GM12878 (cell line): ENCODE results near the gene MBOAT2. TPM values are rescaled to one million over a fixed set of nuclear protein-coding genes. Genes with fewer than 3 reads are reported as not detected.

ENCODE experiments used
- ATAC-seq: fragments of 200-7000 bp; cut with Tn5 transposase; 3 replicates; pipeline ENCODE4 v1.9.1; 2020; ENCODE audit warnings: mild to moderate bottlenecking, moderate library complexity
- BruUV-seq: library from RNA; stranded (reverse); fragments of 400-500 nt; replicated peaks from 2 replicates; lab custom pipeline; 2021; lab: Mats Ljungman, UMichigan
- CTCF ChIA-PET: fragments of 300-600 bp; sonication (Branson Sonifier 250); formaldehyde crosslinking; extraction: SDS; loops from one replicate; lab custom pipeline; 2021; ENCODE audit warnings: inconsistent platforms; lab: Yijun Ruan, JAX
- POLR2A ChIA-PET: fragments of 350-600 bp; formaldehyde crosslinking; extraction: SDS; loops from one replicate; lab custom pipeline; 2021; ENCODE audit warnings: inconsistent platforms; lab: Charles Lee
- RAD21 ChIA-PET: fragments of 300-600 bp; sonication (Branson Sonifier 250); formaldehyde crosslinking; loops from one replicate; lab custom pipeline; 2023; ENCODE audit warnings: antibody characterized with exemption; ENCODE audit not compliant: unreplicated experiment; lab: Charles Lee
- SMC1A ChIA-PET: fragments of 300-600 bp; sonication (Branson Sonifier 250); formaldehyde crosslinking; loops from one replicate; lab custom pipeline; 2023; ENCODE audit not compliant: unreplicated experiment, uncharacterized antibody; lab: Charles Lee
- DNase-seq: peaks from one replicate; pipeline ENCODE4 v3.0.0-alpha.2; 2011; ENCODE audit warnings: low read depth, low spot score
- FAIRE-seq: peaks from 3 replicates; lab custom pipeline; 2011; peaks lifted over from hg19 to GRCh38; lab: Jason Lieb, UNC
- H2AFZ ChIP-seq: 2 replicates; pipeline ENCODE4 v1.6.0; 2011; ENCODE audit warnings: low read depth, low read length, control low read depth; ENCODE audit not compliant: control insufficient read depth
- H3K27ac ChIP-seq: 2 replicates; pipeline ENCODE4 v1.5.1; 2011; ENCODE audit warnings: control low read depth; ENCODE audit not compliant: control insufficient read depth, insufficient read depth
- H3K27me3 ChIP-seq, 2 experiments: replicated peaks in 1 of 2; 2 replicates each; pipeline versions ENCODE4 v1.6.0 to v1.6.1; 2011; ENCODE audit warnings: low read length in 1 of 2; ENCODE audit not compliant: control insufficient read depth in 2 of 2, insufficient read depth in 2 of 2
- H3K36me3 ChIP-seq, 2 experiments: 2 replicates each; pipeline ENCODE4 v1.5.1; 2011; ENCODE audit warnings: low read length in 1 of 2; ENCODE audit not compliant: control insufficient read depth in 2 of 2, insufficient read depth in 2 of 2
- H3K4me1 ChIP-seq: 2 replicates; pipeline ENCODE4 v1.6.1; 2011; ENCODE audit warnings: mild to moderate bottlenecking, low read length, moderate library complexity, mixed read lengths; ENCODE audit not compliant: control insufficient read depth, insufficient read depth
- H3K4me2 ChIP-seq: 2 replicates; pipeline ENCODE4 v1.6.0; 2011; ENCODE audit warnings: control low read depth; ENCODE audit not compliant: control insufficient read depth, insufficient read depth
- H3K4me3 ChIP-seq: fragments of 200-600 bp; sonication (generic); 2 replicates; pipeline ENCODE4 v1.5.1; 2016
- H3K79me2 ChIP-seq: 2 replicates; pipeline ENCODE4 v1.6.0; 2011; ENCODE audit warnings: low read length; ENCODE audit not compliant: control insufficient read depth, insufficient read depth
- H3K9ac ChIP-seq: 2 replicates; pipeline ENCODE4 v1.8.0; 2011; ENCODE audit warnings: low read length, control low read depth, mixed read lengths; ENCODE audit not compliant: control insufficient read depth, insufficient read depth
- H3K9me3 ChIP-seq: replicated peaks from 3 replicates; pipeline ENCODE4 v1.5.1; 2011; ENCODE audit warnings: mild to moderate bottlenecking, low read length; ENCODE audit not compliant: control insufficient read depth, insufficient read depth
- H4K20me1 ChIP-seq: 2 replicates; pipeline ENCODE4 v1.6.0; 2011; ENCODE audit not compliant: control insufficient read depth, insufficient read depth
- ATF7 ChIP-seq: fragments of 450-650 bp; IDR thresholded peaks from 2 replicates; pipeline ENCODE4 v1.6.1; 2016; ENCODE audit warnings: low read depth, mild to moderate bottlenecking
- CBX3 ChIP-seq: fragments of 200-600 bp; sonication (generic); IDR thresholded peaks from 2 replicates; pipeline ENCODE4 v1.6.1; 2016; ENCODE audit warnings: low read depth, borderline replicate concordance
- CBX5 ChIP-seq: sonication (generic); IDR thresholded peaks from 2 replicates; pipeline ENCODE4 v1.6.1; 2016; ENCODE audit warnings: low read depth, moderate library complexity, mild to moderate bottlenecking, inconsistent platforms
- CHD4 ChIP-seq: fragments of 200-600 bp; sonication (generic); IDR thresholded peaks from 2 replicates; pipeline ENCODE4 v1.6.1; 2016; ENCODE audit warnings: mild to moderate bottlenecking
- ESRRA ChIP-seq: IDR thresholded peaks from 2 replicates; pipeline ENCODE4 v1.6.1; 2012; ENCODE audit warnings: mild to moderate bottlenecking, low read length, improper control_type of control experiment
- HDGF ChIP-seq: fragments of 450-650 bp; IDR thresholded peaks from 2 replicates; pipeline ENCODE4 v1.6.1; 2016; ENCODE audit warnings: antibody characterized with exemption
- JUND ChIP-seq: IDR thresholded peaks from 2 replicates; pipeline ENCODE4 v1.6.1; 2012; ENCODE audit warnings: low read depth, mild to moderate bottlenecking, low read length, improper control_type of control experiment, moderate library complexity
- MYC ChIP-seq: IDR thresholded peaks from 2 replicates; pipeline ENCODE4 v1.6.1; 2011; ENCODE audit warnings: mild to moderate bottlenecking, low read length, moderate library complexity, inconsistent platforms; ENCODE audit not compliant: insufficient read depth, insufficient replicate concordance, insufficient read length, severe bottlenecking
- PML ChIP-seq: IDR thresholded peaks from 2 replicates; pipeline ENCODE4 v1.6.1; 2012; ENCODE audit warnings: low read length, inconsistent platforms
- POLR2A ChIP-seq: IDR thresholded peaks from 2 replicates; pipeline ENCODE4 v1.6.1; 2011; ENCODE audit warnings: low read depth, mild to moderate bottlenecking, low read length
- POU2F2 ChIP-seq: IDR thresholded peaks from 3 replicates; pipeline ENCODE4 v1.6.1; 2011; ENCODE audit warnings: low read depth, mild to moderate bottlenecking, low read length, borderline replicate concordance
- SIN3A ChIP-seq: IDR thresholded peaks from 2 replicates; pipeline ENCODE4 v1.6.1; 2012; ENCODE audit warnings: low read depth, low read length, improper control_type of control experiment
- STAT3 ChIP-seq: IDR thresholded peaks from 2 replicates; pipeline ENCODE4 v1.6.1; 2011; ENCODE audit warnings: low read depth, low read length, improper control_type of control experiment
- TBL1XR1 ChIP-seq: IDR thresholded peaks from 2 replicates; pipeline ENCODE4 v1.6.1; 2012; ENCODE audit warnings: low read depth, low read length, improper control_type of control experiment
- WGBS: methylation state at CpG from one replicate; pipeline ENCODE4 v1.1.6; 2016; ENCODE audit warnings: low lambda C conversion rate; ENCODE audit not compliant: insufficient replicate concordance, insufficient coverage; ENCODE audit errors: missing lambda C conversion rate; 5-methylcytosine and 5-hydroxymethylcytosine counted together
- in situ Hi-C: fragments of 300-500 bp; cut with MboI; formaldehyde crosslinking; loops from 9 replicates; pipeline ENCODE4 v1.14.3; 2018; ENCODE audit warnings: mixed read lengths
- intact Hi-C: fragments of 100-400 bp; cut with micrococcal nuclease; formaldehyde crosslinking; loops from one replicate; pipeline ENCODE4 v1.14.2; 2022; ENCODE audit not compliant: unreplicated experiment
- polyA plus RNA-seq, 11 experiments: library from polyadenylated mRNA; depleted of rRNA in 4 of 11; unstranded in 6 of 11; stranded (reverse) in 5 of 11; fragments of >200 nt; fragmentation: Nextera tagmentation in 4 of 11; fragmentation: Illumina TruSeq in 1 of 11; extraction: Ambion mirVana in 4 of 11; extraction: Trizol in 1 of 11; gene quantifications; 1 replicate in 1 of 11; 2 replicates in 10 of 11; pipeline versions ENCODE4 v1.2.1 to v1.2.3, GENCODE V29; 2011 to 2016; ENCODE audit warnings: inconsistent platforms in 2 of 11, missing spikeins in 2 of 11, low read depth in 1 of 11
- total RNA-seq, 4 experiments: library from RNA; depleted of rRNA in 3 of 4; stranded (reverse); fragments of >200 nt in 3 of 4; fragmentation: Illumina TruSeq in 1 of 4; extraction: Trizol in 1 of 4; gene quantifications; 2 replicates each; pipeline versions ENCODE4 v1.2.1 to v1.2.3, GENCODE V29; 2013 to 2021
- TF ChIP-seq, protein P1 (sequence below): fragments of 150-350 bp; IDR thresholded peaks from 2 replicates; pipeline ENCODE4 v1.6.1; 2016; ENCODE audit warnings: low read depth, low read length
- TF ChIP-seq, protein P2 (sequence below): fragments of 450-650 bp; formaldehyde crosslinking; IDR thresholded peaks from 2 replicates; pipeline ENCODE4 v1.4.0; 2022; ENCODE audit warnings: mild to moderate bottlenecking, moderate library complexity
- TF ChIP-seq, protein P3 (sequence below): fragments of 450-650 bp; IDR thresholded peaks from 2 replicates; pipeline ENCODE4 v1.6.1; 2017; ENCODE audit warnings: low read depth, mild to moderate bottlenecking, moderate library complexity

The MBOAT2 gene
- total and polyA plus RNA-seq, 10 of the 15 experiments (the other 5 are each of a cell fraction or from before 2014, with no cell fraction given) = 0.08 to 40.6 (median 1.8) TPM

DNA sequence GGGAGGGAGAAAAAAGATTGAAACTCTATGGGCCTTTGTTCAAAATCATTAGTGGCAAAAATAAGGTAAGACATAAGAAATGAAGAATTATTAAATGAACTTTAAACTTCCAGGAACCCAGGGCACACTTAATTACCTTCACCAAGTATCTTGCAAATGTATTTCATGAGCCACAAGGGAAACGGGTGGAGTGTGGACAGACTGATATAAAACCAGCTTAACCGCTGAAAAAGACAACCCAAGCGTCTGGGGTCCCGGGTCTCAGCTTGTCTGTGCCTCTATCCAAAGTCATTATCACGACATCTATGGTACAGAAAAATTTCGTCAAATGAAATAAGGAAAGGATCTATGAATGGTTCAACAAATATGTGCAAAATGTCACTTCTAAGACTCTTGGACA is 13.9 kb upstream of the MBOAT2 start (continued):
- TF ChIP-seq, protein P1, sequence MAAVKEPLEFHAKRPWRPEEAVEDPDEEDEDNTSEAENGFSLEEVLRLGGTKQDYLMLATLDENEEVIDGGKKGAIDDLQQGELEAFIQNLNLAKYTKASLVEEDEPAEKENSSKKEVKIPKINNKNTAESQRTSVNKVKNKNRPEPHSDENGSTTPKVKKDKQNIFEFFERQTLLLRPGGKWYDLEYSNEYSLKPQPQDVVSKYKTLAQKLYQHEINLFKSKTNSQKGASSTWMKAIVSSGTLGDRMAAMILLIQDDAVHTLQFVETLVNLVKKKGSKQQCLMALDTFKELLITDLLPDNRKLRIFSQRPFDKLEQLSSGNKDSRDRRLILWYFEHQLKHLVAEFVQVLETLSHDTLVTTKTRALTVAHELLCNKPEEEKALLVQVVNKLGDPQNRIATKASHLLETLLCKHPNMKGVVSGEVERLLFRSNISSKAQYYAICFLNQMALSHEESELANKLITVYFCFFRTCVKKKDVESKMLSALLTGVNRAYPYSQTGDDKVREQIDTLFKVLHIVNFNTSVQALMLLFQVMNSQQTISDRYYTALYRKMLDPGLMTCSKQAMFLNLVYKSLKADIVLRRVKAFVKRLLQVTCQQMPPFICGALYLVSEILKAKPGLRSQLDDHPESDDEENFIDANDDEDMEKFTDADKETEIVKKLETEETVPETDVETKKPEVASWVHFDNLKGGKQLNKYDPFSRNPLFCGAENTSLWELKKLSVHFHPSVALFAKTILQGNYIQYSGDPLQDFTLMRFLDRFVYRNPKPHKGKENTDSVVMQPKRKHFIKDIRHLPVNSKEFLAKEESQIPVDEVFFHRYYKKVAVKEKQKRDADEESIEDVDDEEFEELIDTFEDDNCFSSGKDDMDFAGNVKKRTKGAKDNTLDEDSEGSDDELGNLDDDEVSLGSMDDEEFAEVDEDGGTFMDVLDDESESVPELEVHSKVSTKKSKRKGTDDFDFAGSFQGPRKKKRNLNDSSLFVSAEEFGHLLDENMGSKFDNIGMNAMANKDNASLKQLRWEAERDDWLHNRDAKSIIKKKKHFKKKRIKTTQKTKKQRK = no peak
- TF ChIP-seq ESRRA (no peak), POU2F2 (no peak), PML (no peak), ATF7 (no peak)
- TF ChIP-seq, all 136 proteins: peak for 0

DNA sequence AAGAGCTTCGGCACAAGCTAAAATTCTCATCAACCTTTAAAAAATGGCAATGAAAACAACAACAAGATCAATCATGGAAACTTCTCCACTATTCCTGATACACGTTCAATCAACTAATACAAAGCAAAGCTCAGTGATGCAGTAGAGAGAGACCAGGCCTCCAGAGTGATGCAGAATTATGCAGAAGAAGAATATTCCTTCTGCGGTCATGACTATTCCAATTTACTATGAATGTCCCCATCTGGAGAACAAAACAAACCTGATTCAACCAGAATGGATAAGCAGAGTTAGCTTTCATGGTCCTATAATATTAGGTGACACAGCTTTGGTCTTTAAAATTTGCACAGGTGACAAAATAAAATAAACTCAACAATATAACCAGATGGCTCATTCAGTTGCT is 12.5 kb upstream of the MBOAT2 start:
- no TSS peak for BruUV-seq
- no peaks in the 10 kb centered on the region for H3K4me1 ChIP-seq
- no peak overlapping the region for H3K27ac ChIP-seq
- H4K20me1 ChIP-seq = no peaks in the 10 kb centered on the region
- FAIRE-seq (no peak), DNase-seq (no peak), ATAC-seq (no peak)
- POLR2A ChIA-PET = interaction anchor here (1.5 kb wide), 1 partner anchor 12 kb away, joined by 4 read pairs; no protein-coding TSS in a partner anchor
- no peak overlapping the region for H3K4me3 ChIP-seq
- no peak overlapping the region for H3K9ac ChIP-seq
- RAD21 ChIA-PET = no interaction called here
- 67% methylated on average over 3 of the region's 3 CpGs for WGBS
- in situ Hi-C loops (no loop called here), intact Hi-C loops (no loop called here)
- H2AFZ ChIP-seq = no peak overlapping the region
- CTCF ChIA-PET = interaction anchor here (0.9 to 1.5 kb wide), 4 partner anchors 12 to 1674 kb away, joined by 3 to 5 read pairs (median 4); partner anchors contain the start of gene NOL10
- no peaks in the 10 kb centered on the region for H3K27me3 ChIP-seq
- H3K36me3 ChIP-seq = no peaks in the 10 kb centered on the region
- SMC1A ChIA-PET = interaction anchor here (0.7 to 1.9 kb wide), 5 partner anchors 9 to 76 kb away, joined by 3 to 4 read pairs (median 3); no protein-coding TSS in a partner anchor
- H3K79me2 ChIP-seq = no peaks in the 10 kb centered on the region
- no peak overlapping the region for H3K4me2 ChIP-seq
- H3K9me3 ChIP-seq = no peaks in the 10 kb centered on the region
- TF ChIP-seq, protein P2, sequence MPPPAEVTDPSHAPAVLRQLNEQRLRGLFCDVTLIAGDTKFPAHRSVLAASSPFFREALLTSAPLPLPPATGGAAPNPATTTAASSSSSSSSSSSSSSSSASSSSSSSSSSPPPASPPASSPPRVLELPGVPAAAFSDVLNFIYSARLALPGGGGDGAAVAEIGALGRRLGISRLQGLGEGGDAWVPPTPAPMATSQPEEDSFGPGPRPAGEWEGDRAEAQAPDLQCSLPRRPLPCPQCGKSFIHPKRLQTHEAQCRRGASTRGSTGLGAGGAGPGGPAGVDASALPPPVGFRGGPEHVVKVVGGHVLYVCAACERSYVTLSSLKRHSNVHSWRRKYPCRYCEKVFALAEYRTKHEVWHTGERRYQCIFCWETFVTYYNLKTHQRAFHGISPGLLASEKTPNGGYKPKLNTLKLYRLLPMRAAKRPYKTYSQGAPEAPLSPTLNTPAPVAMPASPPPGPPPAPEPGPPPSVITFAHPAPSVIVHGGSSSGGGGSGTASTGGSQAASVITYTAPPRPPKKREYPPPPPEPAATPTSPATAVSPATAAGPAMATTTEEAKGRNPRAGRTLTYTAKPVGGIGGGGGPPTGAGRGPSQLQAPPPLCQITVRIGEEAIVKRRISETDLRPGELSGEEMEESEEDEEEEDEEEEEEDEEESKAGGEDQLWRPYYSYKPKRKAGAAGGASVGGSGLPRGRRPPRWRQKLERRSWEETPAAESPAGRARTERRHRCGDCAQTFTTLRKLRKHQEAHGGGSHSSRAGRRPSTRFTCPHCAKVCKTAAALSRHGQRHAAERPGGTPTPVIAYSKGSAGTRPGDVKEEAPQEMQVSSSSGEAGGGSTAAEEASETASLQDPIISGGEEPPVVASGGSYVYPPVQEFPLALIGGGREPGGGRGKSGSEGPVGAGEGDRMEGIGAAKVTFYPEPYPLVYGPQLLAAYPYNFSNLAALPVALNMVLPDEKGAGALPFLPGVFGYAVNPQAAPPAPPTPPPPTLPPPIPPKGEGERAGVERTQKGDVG (CRISPR knock-in tag) = no peak
- TF ChIP-seq JUND = no peak
- TF ChIP-seq SIN3A = no peak
- no peak for TF ChIP-seq CHD4
- no peak for TF ChIP-seq ESRRA
- TF ChIP-seq, protein P3, sequence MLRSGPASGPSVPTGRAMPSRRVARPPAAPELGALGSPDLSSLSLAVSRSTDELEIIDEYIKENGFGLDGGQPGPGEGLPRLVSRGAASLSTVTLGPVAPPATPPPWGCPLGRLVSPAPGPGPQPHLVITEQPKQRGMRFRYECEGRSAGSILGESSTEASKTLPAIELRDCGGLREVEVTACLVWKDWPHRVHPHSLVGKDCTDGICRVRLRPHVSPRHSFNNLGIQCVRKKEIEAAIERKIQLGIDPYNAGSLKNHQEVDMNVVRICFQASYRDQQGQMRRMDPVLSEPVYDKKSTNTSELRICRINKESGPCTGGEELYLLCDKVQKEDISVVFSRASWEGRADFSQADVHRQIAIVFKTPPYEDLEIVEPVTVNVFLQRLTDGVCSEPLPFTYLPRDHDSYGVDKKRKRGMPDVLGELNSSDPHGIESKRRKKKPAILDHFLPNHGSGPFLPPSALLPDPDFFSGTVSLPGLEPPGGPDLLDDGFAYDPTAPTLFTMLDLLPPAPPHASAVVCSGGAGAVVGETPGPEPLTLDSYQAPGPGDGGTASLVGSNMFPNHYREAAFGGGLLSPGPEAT = no peak
- no peak for TF ChIP-seq CBX5
- no peak for TF ChIP-seq HDGF
- TF ChIP-seq CBX3 = no peak
- no peak for TF ChIP-seq ATF7
- TF ChIP-seq STAT3 = no peak
- TF ChIP-seq POLR2A = no peak
- TF ChIP-seq MYC = no peak
- TF ChIP-seq TBL1XR1 = no peak
